Breast epithelium (tissue), 3 donors: Measurements from ENCODE around the gene DUS2.

ENCODE experiments used
- CTCF ChIP-seq, 3 donors: fragments of 450-650 bp; IDR thresholded peaks; one replicate each; pipeline ENCODE4 v1.5.1; 2016 to 2017; ENCODE audit warnings: antibody characterized with exemption in 3 of 3, mild to moderate bottlenecking in 3 of 3, moderate library complexity in 3 of 3
- POLR2A ChIP-seq: fragments of 450-650 bp; IDR thresholded peaks from one replicate; pipeline ENCODE4 v1.6.1; 2016; ENCODE audit warnings: antibody characterized with exemption, mild to moderate bottlenecking, moderate library complexity
- POLR2AphosphoS5 ChIP-seq, 3 donors: sonication (generic); formaldehyde crosslinking; IDR thresholded peaks; one replicate each; pipeline ENCODE4 v1.6.1; 2017; ENCODE audit warnings: antibody characterized with exemption in 3 of 3

- no peak for TF ChIP-seq CTCF (IDR thresholded peaks at IDR 0.05)
- no peak for TF ChIP-seq POLR2A
- no peak for TF ChIP-seq POLR2AphosphoS5 (IDR thresholded peaks at IDR 0.05)
Observed at GRCh38 chr16:68046106-68046505, 23.0 kb downstream of the DUS2 start.
